Measurements from ENCODE around the gene SLC12A2.

SLC12A2 gene

GRCh38 chr5:128237000-128237399 is 153.4 kb downstream of the SLC12A2 start:
- no peak overlapping the region for H3K4me3 ChIP-seq (ENCODE audit: low read depth, low read length)
- no peak for DNase-seq (ENCODE audit: low read depth)
- TF ChIP-seq, protein P1, sequence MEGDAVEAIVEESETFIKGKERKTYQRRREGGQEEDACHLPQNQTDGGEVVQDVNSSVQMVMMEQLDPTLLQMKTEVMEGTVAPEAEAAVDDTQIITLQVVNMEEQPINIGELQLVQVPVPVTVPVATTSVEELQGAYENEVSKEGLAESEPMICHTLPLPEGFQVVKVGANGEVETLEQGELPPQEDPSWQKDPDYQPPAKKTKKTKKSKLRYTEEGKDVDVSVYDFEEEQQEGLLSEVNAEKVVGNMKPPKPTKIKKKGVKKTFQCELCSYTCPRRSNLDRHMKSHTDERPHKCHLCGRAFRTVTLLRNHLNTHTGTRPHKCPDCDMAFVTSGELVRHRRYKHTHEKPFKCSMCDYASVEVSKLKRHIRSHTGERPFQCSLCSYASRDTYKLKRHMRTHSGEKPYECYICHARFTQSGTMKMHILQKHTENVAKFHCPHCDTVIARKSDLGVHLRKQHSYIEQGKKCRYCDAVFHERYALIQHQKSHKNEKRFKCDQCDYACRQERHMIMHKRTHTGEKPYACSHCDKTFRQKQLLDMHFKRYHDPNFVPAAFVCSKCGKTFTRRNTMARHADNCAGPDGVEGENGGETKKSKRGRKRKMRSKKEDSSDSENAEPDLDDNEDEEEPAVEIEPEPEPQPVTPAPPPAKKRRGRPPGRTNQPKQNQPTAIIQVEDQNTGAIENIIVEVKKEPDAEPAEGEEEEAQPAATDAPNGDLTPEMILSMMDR (IDR thresholded peaks at IDR 0.05; ENCODE audit: control insufficient read depth, extremely low read depth, insufficient read depth): no peak

- TF ChIP-seq, protein P1 (IDR thresholded peaks at IDR 0.05; ENCODE audit: control insufficient read depth, extremely low read depth, insufficient read depth): no peak
- DNase-seq (ENCODE audit: low read depth): no peak
- no peak overlapping the region for H3K4me3 ChIP-seq (ENCODE audit: low read depth, low read length)
Measured at GRCh38 chr5:128237546-128237945, 154.0 kb downstream of the SLC12A2 start.
